OCI-LY7 (cell line): ENCODE measurements around the gene KIRREL3.

Experiments
- CTCF ChIP-seq: fragments of 200-600 bp; sonication (generic); conservative IDR thresholded peaks from 2 replicates; pipeline ENCODE4 v1.5.1; 2014; ENCODE audit warnings: mild to moderate bottlenecking, antibody characterized with exemption, low read length, moderate library complexity, mixed read lengths
- EZH2phosphoT487 ChIP-seq: fragments of 200-600 bp; sonication (generic); IDR thresholded peaks from 2 replicates; pipeline ENCODE4 v1.6.1; 2018; ENCODE audit warnings: low read depth, borderline replicate concordance, mild to moderate bottlenecking, mixed run types, antibody characterized with exemption, low read length, moderate library complexity, mixed read lengths

GRCh38 chr11:126963115-126963514, 37.5 kb downstream of the KIRREL3 start:
- TF ChIP-seq CTCF (no peak), EZH2phosphoT487 (no peak)
